NCI-H1694 treated with DMSO at 0.1 percent for 48 hours (cell line): Measurements from ENCODE around the gene RANBP17.
A peak's percentile ranks its signal among the peaks of the same experiment; 100 is the strongest.

ENCODE experiments used
- DNase-seq: peaks from one replicate; lab custom pipeline; 2025; lab: John Stamatoyannopoulos, UW

The RANBP17 gene

GRCh38 chr5:171317230-171317629 lies 455.4 kb downstream of the RANBP17 start:
- no peak for DNase-seq

GRCh38 chr5:171318026-171318425 lies 456.2 kb downstream of the RANBP17 start:
- DNase-seq: no peak

GRCh38 chr5:171321447-171321846 lies 459.6 kb downstream of the RANBP17 start:
- no peak for DNase-seq

GRCh38 chr5:171322527-171322926 lies 460.7 kb downstream of the RANBP17 start:
- no peak for DNase-seq

GRCh38 chr5:171323007-171323406 lies 461.2 kb downstream of the RANBP17 start:
- no peak for DNase-seq

GRCh38 chr5:171323806-171324632 lies 462.2 kb downstream of the RANBP17 start:
- no peak for DNase-seq

- no peak for DNase-seq
Measured at GRCh38 chr5:171330021-171330420, 468.2 kb downstream of the RANBP17 start.

GRCh38 chr5:171335616-171336015 lies 473.8 kb downstream of the RANBP17 start:
- no peak for DNase-seq

- DNase-seq: peak; percentile 28
Measured at GRCh38 chr5:171336521-171337209, 474.8 kb downstream of the RANBP17 start.

GRCh38 chr5:171337210-171337569 lies 475.4 kb downstream of the RANBP17 start:
- no peak for DNase-seq

- DNase-seq: no peak
Measured at GRCh38 chr5:171340042-171340441, 478.2 kb downstream of the RANBP17 start.

- no peak for DNase-seq
Measured at GRCh38 chr5:171340491-171340890, 478.7 kb downstream of the RANBP17 start.

GRCh38 chr5:171342362-171343111 lies 480.7 kb downstream of the RANBP17 start:
- DNase-seq: peak; percentile 64

- DNase-seq: no peak
Measured at GRCh38 chr5:171344936-171345608, 483.3 kb downstream of the RANBP17 start.
